GM21825 (cell line): ENCODE data around the gene CST7.
"Not testable (repeated sequence)": the region's sequence is repeated elsewhere in the genome, so short reads cannot be mapped to it uniquely, and the experiment has no call there.

Source experiments
- ATAC-seq: cut with Tn5 transposase; IDR thresholded peaks from one replicate; pipeline ENCODE4 v1.9.1; 2021; ENCODE audit warnings: mild to moderate bottlenecking, moderate library complexity; ENCODE audit not compliant: unreplicated experiment

CST7 gene

GRCh38 chr20:24999568-24999967 lies 50.5 kb downstream of the CST7 start:
- no peak for ATAC-seq

GRCh38 chr20:25000268-25000801 lies 51.3 kb downstream of the CST7 start:
- no peak for ATAC-seq

GRCh38 chr20:25001323-25001722 lies 52.3 kb downstream of the CST7 start:
- not testable (repeated sequence) for ATAC-seq

GRCh38 chr20:25003002-25003401 lies 53.9 kb downstream of the CST7 start:
- ATAC-seq, result no peak

- ATAC-seq, result no peak
Observed at GRCh38 chr20:25005220-25005619, 56.2 kb downstream of the CST7 start.

- ATAC-seq, result no peak
Observed at GRCh38 chr20:25005661-25006060, 56.6 kb downstream of the CST7 start.

- no peak for ATAC-seq
Observed at GRCh38 chr20:25006431-25007167, 57.5 kb downstream of the CST7 start.

- ATAC-seq, result no peak
Observed at GRCh38 chr20:25007491-25008305, 58.6 kb downstream of the CST7 start.

GRCh38 chr20:25008388-25009217 lies 59.5 kb downstream of the CST7 start:
- ATAC-seq, result no peak
